Glomerular endothelial cell (primary cell): ENCODE data around the gene TMEM167A. TPM values are rescaled to one million over a fixed set of nuclear protein-coding genes. Genes with fewer than 3 reads are reported as not detected.
A peak's percentile ranks its signal among the peaks of the same experiment; 100 is the strongest.

Source experiments
- DNase-seq: peaks from one replicate; pipeline ENCODE4 v3.0.0-alpha.2; 2011; ENCODE audit warnings: low read depth, low spot score; ENCODE audit errors: extremely low read depth
- total RNA-seq: library from RNA; depleted of rRNA; stranded (reverse); fragments of >200 nt; gene quantifications from 2 replicates; pipeline ENCODE4 v1.2.3, GENCODE V29; 2015

The TMEM167A gene, protein sequence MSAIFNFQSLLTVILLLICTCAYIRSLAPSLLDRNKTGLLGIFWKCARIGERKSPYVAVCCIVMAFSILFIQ
- total RNA-seq = 45.7 and 57.4 TPM in 2 replicates

DNA sequence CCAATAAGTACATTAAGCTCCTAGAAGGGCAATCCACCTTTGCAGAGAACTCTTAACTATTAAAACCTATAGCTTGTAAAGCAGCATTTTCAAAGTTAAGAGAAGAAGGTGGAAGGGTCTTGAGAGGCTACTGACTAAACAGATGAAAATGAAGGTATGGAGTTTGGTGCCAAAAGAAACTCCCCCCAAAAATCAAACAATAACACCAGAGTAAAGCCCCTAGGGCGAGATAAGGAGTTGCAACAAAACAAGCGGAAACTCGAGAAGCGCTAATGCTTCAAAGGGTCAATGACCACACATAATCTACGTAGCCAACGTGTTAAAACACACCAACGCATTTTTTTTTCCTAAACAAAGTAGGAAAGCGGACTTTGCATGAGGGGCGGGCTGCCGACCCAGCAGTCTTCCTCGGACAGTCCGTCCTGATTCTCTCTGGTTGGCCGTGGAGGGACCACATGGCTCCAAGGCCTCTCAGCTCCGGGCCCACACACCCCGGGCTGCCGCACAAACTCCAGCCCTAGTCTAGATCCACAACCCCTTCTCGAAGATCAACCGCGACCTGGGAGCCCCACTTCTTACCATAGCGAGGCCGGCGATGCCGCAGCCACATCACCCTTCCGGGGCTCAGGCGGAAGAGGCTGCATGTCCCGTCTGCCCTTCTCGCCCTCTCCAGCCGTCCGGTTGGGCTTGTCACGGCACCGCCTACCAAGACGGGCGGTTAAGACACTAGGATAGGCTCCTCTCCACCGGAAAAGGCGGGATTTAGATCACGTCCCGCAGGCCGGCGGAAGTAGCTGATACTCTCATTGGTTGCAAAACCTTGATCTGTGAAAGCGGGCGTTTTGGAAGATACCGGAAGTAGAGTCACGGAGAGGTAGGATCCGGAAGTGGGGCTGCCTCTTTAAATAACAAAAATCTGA, at the start of gene TMEM167A, which contains the start of gene XRCC4:
TSS of gene TMEM167A (minus strand) at position 653 of the 920 bp plus-strand sequence. CDS start at position 582, 71 bp downstream.
TSS of gene XRCC4 (plus strand) at position 806 of the 920 bp plus-strand sequence. CDS start 27,373 bp downstream, outside the sequence.
- DNase-seq = peak; percentile 90

DNA sequence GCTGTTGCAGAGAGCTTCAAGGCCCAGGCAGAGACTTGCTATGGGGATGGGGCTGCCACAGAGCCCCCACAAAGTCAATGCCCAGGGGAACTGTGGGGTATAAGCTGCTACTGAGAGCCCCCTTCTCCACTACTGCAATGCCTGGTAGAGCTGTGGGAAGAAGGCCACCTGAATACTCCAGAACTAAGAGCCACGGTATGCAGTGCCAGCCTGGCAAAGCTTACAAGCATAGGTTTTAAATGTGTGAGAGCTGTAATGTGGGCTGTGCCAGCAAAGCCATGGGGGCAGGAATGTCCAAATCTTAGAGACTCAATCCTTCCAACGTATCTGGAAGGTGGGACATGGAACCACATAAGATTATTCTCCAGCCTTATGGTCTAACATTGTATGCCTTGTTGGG, 49.3 kb upstream of the TMEM167A start:
- DNase-seq = no peak

DNA sequence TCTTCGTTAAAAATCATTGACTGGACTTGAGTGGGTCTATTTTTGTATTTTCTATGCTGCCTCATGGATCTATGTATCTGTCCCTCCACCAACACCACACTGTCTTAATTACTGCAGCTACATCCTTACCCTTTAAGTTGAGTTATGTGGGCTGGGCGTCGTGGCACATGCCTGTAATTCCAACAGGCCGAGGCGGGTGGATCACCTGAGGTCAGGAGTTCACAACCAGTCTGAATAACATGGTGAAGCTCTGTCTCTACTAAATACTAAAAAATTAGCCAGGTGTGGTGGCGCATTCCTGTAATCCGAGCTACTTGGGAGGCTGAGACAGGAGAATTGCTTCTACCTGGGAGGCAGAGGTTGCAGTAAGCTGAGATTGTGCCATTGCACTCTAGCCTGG, 48.4 kb upstream of the TMEM167A start:
- DNase-seq = no peak

DNA sequence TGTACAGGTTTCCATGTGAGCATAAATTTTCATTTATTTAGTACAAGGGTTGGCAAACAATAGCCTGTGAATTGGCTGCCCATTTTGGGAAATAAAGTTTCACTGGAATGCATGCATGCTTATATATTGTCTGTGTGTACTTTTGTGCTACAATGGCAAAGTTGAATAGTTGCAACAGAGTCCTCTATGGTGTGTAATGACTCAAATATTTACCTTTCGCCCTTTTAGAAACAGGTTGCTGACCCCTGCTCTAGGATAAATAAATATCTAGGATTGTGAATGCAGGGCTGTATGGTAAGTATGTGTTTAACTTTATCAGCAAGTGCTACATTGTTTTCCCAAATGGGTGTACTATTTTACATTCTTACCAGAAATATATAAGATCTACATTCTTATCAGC, 47.4 kb upstream of the TMEM167A start:
- no peak for DNase-seq

DNA sequence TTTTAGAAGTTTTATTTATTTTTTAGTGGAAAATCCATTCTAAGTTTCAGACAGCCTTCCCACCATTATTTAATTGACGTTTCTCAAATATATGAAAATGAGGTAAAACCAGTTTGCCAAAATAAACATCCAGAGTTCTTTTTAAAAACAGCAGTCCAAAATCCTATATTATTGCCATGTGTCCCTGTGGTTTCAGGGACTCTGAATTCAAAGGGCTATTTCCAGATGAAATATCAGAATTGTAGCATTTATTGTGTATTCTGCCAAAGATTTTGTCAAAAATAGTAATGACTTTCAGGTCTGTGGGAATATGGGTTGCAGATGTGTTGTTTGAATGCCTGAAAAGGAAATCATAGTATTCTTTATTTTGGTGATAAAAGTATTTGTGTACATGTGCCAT, 41.8 kb upstream of the TMEM167A start:
- no peak for DNase-seq

DNA sequence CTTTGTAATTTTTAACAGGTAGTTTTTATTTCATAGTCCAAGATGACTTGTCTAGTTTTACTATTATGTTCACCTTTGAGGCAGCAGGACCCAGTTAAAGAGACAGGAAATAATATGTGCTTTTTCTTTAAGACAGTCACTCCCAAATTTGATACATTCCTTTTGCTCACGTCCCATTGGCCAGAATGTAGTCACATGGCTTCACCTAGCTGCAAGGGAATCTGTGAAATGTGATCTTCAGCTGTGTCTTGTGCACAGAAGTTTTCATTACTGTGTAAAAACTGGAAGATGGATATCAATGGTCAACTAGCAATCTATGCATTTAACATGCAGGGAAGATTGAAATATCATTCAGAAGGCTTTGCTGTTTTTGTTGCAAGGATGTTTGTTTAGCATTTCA, 41.3 kb upstream of the TMEM167A start:
- DNase-seq = no peak

DNA sequence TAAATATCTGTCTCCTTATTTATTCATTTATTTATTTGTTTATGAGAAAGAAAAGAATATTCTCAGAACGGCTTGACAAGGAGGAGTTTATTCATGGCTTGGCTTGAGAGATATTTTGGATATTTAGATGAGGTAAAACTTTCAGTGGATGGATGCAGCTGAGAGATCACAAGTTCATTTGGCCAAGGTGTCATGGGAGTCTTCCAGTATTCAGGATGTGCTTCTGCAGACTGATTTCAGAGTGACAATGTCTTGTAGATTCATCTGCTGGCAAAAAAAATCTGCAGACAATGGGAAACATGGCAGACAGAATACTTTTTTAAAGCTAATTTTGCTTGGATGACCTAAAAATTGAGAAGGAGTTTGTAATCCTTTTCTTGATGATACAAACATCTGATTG, 38.6 kb upstream of the TMEM167A start:
- no peak for DNase-seq

DNA sequence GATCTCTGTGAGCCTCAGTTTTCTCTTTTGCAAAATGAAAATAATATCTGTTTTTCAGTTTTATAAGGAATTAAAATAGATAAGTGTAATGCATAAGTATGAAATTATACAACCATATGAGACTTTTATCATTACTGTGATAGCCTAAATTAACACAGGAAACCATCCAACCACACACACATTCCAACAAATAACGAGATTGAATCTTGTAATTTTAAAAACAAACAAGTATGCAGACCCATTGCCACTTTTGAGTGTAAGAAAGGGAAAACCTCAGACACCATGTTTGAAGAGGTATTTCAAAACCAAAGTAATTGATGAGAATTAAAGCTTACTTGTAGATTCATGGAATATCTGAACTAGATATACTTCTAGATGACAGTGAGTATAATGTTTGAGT, 32.2 kb upstream of the TMEM167A start:
- no peak for DNase-seq

DNA sequence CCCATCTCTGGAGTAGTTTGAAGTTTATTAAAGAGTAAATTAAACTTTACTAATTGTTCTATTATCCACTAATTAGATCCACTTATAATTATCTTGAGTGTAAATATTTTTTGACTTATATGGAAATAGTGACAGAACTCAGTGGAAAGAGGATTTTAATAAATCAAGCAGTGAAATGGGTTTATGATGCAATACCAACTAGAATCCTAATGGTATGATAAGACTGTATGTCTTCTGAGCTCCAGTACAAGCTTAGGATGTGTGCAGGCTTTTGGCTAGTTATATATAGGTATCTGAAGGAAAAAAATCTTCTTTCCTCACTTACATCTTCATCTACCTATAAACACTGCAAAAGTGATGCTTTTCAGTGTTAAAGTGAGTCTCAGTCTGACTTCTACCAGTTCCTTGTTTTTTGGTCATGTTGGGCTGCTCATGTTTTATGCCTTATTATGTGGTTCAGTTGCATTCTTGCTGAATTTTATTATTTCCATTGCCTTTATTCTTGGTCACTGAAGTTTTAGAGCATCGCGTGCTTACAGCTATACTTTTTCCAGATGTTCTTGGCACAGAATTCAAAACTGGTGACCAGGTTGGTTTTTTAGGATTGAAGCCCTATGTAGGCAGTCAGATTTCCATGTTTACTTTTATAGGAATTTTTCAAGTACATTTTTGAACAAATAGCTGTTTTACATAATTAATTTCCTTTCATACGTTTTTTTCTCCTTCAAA, 30.7 kb upstream of the TMEM167A start:
- DNase-seq = no peak

DNA sequence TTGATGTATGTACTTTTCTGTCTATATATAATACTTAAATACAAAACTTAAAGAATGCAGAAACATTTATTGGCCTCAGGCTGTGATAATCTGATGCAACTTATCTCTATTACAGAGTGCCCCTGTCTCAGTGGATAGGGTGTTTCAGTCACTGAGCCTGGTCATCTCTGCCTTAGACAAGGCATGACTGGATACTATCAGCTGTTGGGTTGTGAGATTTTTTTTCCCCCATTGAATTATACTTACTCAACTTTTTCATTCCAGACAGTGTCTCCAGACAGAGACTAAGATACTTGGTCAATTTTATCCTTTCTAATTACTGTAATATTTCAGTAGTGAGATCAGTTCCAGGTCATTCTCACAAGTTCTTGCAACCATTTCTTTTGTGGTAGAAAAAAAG, 26.8 kb upstream of the TMEM167A start:
- no peak for DNase-seq

DNA sequence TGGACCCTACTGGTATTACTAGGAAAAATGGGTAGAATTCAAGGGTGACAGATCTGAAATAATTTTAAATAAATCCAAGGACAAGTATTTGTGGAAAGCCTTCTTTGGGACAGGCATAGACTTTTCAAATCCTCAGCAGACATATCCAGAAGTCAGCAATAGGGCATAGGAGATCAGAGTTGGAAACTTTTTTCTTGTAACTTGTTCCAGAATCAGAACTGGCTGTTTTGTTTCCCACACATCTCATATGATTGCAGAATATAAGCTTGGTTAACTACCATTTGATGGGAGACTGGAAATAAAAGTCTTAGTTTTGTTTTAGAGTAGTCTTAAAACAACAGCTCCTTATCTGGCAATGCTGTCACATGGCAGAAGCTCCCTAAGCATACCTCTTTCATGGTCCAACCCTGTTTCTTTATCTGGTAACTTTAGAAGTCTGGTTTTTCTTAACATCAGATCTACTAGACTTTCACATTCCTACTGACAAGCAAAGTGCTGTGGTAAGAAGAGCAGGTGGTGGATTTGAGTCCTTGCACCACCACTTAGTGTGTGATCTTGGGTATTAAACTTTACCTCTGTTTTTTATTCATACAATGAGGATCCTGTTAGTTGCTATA, 25.3 kb upstream of the TMEM167A start:
- DNase-seq = no peak

DNA sequence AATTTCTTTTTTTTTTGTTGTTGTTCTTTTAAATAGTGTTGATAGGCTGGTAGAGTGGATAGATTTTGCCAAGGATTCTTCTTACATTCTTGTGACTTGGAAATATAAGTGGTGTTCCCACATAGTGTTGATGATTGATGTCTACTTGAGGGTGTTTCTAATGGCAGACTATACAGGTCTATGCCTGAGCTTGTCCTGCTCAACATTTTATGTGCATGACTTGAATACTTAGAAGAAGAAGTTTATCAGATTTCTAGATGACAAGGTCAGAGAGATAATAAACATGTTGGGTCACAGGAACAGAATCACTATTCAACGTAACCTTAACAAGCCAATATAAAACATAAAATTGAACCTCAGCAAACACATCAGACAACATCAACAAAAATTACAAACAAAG, 24.3 kb upstream of the TMEM167A start:
- DNase-seq = no peak

DNA sequence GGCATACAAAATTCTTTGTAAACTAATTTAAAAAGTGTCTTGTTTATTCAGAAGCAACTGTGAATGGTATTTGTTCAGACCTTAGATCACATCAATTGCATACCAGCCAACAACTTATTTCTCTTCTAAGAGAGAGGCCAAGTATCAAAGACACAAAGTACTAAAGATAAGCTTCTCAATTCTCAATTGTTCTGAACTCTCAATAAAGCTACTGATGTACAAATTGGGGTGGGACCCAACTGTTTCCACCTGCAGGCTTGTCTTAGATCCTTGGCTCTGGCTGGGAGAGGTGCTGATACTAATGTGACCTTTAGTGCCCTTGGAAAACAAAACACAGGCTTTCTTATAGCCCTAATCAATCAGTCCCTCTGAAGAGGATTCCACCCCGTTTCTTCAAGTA, 22.3 kb upstream of the TMEM167A start:
- DNase-seq = no peak

DNA sequence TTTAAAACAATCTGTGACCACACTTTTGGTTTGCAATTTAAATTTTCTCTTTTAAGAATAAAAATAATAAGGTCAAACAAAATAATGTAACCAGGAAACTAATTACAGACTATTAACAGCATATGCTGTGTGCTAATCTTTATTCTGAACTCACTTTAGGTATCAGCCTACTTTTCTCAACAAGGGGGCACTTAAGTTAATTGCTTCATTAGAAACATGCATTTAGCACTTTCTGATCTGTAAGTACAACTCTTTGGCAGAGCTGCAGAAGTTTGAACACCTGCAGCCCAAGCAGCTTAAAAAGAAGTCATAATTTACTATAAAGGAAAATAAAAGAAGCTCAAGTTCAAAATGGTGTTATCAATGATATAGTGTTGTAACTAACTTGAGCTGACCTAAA, 21.8 kb upstream of the TMEM167A start:
- DNase-seq = no peak

DNA sequence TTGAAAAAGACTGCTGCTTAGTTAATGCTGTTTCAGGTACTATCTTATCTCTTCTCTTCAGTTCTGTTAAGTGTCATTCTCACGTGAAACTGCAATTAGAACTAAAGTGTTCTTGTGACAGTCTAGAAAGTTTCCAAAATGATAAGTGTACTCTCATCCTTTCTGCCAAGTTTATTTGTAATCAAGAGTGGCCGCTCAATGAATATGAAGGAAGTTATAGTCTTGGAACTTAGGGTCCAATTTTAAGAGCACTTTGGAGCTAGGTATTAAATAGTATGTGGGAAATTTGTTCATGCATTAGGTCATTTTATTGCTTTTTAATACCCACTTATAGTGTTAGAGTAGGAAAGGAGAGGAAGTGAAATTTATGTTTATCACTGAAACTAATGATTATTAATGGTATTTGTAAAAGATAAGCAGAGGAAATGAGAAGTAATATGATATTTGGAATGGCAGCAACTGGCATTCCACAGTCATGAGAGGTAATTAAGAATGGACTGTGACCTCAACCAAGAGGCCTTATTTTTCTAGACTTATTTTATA, 20.6 kb upstream of the TMEM167A start:
- DNase-seq = no peak

DNA sequence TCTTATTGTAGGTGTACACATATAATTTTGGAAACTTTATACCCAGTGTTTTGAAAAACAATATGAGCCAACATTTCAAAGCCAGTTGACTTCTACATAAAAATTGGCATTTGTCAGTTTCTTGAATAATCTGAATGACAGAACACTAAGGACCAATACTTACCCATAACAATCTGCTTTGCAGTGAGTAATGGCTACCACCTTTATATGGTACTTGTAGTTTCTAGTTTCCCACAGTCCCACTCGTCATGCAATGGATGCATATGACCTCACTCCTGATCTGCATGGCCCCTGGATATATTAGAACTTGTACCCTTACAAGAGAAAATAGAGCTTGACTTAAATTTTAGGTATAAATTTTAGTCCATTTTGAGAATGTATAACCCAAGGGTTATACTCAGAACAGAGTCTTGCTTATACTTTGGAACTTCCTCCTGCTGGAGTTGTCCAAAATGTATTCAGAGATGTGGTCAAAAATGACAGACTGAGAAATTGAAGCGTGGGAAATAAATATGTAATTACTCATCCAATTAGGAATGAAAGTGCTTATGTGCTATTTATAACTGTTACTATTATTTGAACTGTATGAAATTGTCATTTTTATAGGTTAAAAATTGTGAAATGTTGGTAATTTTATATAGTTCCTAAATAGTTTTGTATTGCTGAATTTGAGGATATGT, 19.6 kb upstream of the TMEM167A start:
- no peak for DNase-seq

DNA sequence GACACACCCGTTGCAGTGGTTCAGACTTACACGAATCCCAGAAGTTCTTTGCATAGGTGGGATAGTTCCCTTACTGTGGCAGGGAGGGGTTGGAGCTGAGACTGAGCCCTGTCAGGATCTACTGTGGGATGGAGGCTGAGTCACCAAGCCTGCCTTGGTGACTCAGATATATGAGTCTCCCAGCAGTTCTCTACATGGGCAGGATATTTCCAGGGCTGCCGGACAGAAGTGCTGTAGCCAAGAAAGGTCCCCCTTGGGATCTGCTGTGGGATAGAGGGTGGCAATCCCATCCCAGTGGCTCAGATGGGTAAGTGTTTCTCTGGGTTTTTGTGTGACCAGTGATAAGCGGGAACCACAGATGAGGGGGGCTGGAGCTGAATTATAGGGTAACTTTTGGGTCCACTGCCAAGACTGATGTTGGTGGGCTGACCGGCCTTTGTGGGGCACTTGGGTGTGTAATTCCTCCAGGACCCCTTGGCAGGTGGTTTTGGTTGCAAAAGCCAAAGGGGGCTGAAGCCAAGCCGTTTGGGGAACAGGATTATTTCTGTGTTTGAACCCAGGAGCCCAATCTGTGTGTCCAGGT, 18.9 kb upstream of the TMEM167A start:
- no peak for DNase-seq

DNA sequence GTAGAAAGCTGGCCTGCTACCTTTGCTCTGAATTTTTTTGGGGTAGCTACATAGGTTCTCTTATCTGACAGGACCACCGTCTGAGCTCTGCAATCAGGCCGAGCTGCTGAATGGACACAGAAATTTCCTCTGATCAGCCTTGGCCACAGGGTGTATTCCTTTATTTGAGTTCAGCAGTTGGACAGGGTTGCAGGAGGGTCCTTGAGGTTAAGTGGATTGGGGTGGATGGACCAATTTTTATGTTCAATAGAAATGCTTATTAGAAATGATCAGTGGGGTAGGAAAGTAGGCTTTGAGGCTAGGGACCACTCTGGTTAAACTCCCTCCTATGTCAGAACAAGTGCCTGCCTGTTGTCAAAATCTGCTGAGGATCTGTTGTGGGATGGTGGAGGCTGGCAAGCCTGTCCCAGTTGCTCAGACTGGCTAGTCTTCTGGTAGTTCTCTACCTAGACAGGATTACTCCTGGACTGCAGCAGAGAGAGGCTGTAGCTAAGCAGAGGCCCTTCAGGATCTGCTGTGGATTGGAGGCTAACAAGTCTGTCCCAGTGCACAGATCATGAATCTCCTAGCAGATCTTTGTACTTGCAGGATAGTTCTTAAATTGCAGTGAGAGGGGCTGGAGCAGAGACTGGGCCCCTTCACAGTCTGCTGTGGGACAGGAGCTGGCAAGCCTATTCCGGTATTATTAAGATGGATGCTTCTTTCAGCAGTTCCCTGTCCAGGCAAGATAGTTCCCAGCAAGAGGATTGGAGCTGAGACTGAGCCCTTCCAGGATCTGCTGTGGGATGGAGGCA, 18.2 kb upstream of the TMEM167A start:
- no peak for DNase-seq

DNA sequence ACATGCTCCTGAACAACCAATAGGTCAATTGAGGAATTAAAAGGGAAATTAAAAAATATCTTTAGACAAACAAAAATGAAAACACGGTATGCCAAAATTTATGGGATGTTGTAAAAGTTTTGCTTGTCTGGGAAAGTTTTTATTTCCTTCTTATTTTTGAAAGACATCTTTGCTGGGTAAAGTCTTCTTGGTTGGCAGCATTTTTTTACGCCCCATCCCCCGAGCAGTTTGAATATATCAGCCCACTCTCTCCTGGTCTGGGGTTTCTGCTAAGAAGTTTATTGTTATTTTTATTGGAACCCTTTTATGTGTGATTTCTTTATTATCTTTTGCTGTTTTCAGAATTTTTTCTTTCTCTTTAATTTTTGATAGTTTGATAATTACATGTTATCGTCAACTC, 16.5 kb upstream of the TMEM167A start:
- no peak for DNase-seq
